ENCODE data around the gene LRAT.

- TF ChIP-seq, protein P1, sequence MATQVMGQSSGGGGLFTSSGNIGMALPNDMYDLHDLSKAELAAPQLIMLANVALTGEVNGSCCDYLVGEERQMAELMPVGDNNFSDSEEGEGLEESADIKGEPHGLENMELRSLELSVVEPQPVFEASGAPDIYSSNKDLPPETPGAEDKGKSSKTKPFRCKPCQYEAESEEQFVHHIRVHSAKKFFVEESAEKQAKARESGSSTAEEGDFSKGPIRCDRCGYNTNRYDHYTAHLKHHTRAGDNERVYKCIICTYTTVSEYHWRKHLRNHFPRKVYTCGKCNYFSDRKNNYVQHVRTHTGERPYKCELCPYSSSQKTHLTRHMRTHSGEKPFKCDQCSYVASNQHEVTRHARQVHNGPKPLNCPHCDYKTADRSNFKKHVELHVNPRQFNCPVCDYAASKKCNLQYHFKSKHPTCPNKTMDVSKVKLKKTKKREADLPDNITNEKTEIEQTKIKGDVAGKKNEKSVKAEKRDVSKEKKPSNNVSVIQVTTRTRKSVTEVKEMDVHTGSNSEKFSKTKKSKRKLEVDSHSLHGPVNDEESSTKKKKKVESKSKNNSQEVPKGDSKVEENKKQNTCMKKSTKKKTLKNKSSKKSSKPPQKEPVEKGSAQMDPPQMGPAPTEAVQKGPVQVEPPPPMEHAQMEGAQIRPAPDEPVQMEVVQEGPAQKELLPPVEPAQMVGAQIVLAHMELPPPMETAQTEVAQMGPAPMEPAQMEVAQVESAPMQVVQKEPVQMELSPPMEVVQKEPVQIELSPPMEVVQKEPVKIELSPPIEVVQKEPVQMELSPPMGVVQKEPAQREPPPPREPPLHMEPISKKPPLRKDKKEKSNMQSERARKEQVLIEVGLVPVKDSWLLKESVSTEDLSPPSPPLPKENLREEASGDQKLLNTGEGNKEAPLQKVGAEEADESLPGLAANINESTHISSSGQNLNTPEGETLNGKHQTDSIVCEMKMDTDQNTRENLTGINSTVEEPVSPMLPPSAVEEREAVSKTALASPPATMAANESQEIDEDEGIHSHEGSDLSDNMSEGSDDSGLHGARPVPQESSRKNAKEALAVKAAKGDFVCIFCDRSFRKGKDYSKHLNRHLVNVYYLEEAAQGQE (IDR thresholded peaks at IDR 0.05; ENCODE audit: low read depth): no peak
- TF ChIP-seq ZBTB7A (IDR thresholded peaks at IDR 0.05; ENCODE audit: low read depth) (no peak), EGR1 (IDR thresholded peaks at IDR 0.05) (no peak)
These were observed 23.1 kb upstream of the LRAT start for GRCh38 chr4:154720618-154721267.
